ENCODE measurements around the gene KCNQ1.

- TF ChIP-seq CTCF (IDR thresholded peaks at IDR 0.05; ENCODE audit: borderline replicate concordance, extremely low read depth, low read length, poor library complexity, severe bottlenecking), result no peak
- no peak for TF ChIP-seq EZH2 (IDR thresholded peaks at IDR 0.05; ENCODE audit: borderline replicate concordance, low read depth, low read length, severe bottlenecking)
These were observed 36.4 kb downstream of the KCNQ1 start for GRCh38 chr11:2481253-2481652.
